Stomach (tissue), 9 donors: ENCODE results near the gene OSBPL1A. TPM values are rescaled to one million over a fixed set of nuclear protein-coding genes. Genes with fewer than 3 reads are reported as not detected.

ENCODE experiments used
- DNase-seq, 2 donors: peaks; one replicate each; pipeline versions ENCODE4 v3.0.0 to v3.0.0-alpha.2; 2013 to 2019
- H3K27ac ChIP-seq, 5 donors: fragments of 200-600 bp in 4 of 5; sonication (generic) in 4 of 5; one replicate each; pipeline ENCODE4 v1.5.1; 2013 to 2019; ENCODE audit warnings: mild to moderate bottlenecking in 1 of 5, moderate library complexity in 1 of 5
- H3K27me3 ChIP-seq, 3 donors: fragments of 200-600 bp; sonication (generic); one replicate each; pipeline ENCODE4 v1.5.1; 2017 to 2019; ENCODE audit warnings: mixed run types in 1 of 3
- H3K36me3 ChIP-seq, 4 donors: fragments of 200-600 bp; sonication (generic); 1 replicate in 3 of 4; 2 replicates in 1 of 4; pipeline ENCODE4 v1.5.1; 2016 to 2019
- H3K4me1 ChIP-seq, 4 donors: fragments of 200-600 bp; sonication (generic); one replicate each; pipeline ENCODE4 v1.5.1; 2016 to 2019
- H3K4me3 ChIP-seq, 4 donors: fragments of 200-600 bp; sonication (generic) in 3 of 4; one replicate each; pipeline ENCODE4 v1.5.1; 2016 to 2019; ENCODE audit warnings: mild to moderate bottlenecking in 1 of 4
- H3K9me3 ChIP-seq, 4 donors: fragments of 200-600 bp; sonication (generic); one replicate each; pipeline ENCODE4 v1.5.1; 2016 to 2019
- EP300 ChIP-seq: sonication (generic); formaldehyde crosslinking; IDR thresholded peaks from one replicate; pipeline ENCODE4 v1.6.1; 2017; ENCODE audit warnings: antibody characterized with exemption
- POLR2A ChIP-seq, 4 donors: fragments of 450-650 bp; IDR thresholded peaks; one replicate each; pipeline ENCODE4 v1.6.1; 2016; ENCODE audit warnings: antibody characterized with exemption in 4 of 4, control low read depth in 2 of 4, mild to moderate bottlenecking in 1 of 4, moderate library complexity in 1 of 4
- POLR2AphosphoS5 ChIP-seq, 3 donors: sonication (generic); formaldehyde crosslinking; IDR thresholded peaks; one replicate each; pipeline ENCODE4 v1.6.1; 2016; ENCODE audit warnings: antibody characterized with exemption in 3 of 3
- WGBS, 5 donors: extraction: QIAGEN DNeasy Blood & Tissue Kit in 3 of 5; methylation state at CpG; one replicate each; pipeline versions ENCODE4 v1.1.5 to v1.1.7; 2013 to 2018; 5-methylcytosine and 5-hydroxymethylcytosine counted together
- intact Hi-C: fragments of 100-400 bp; cut with DNase I; formaldehyde crosslinking; loops from one replicate; pipeline ENCODE4 v1.15.1; 2023; ENCODE audit warnings: low total_unique reads
- polyA plus RNA-seq, 3 donors: library from polyadenylated mRNA; stranded (reverse); fragments of 200-250 nt; gene quantifications; one replicate each; pipeline ENCODE4 v1.2.3, GENCODE V29; 2013
- small RNA-seq, 4 donors: library from RNA; depleted of rRNA; stranded (forward); fragments of <200 nt; gene quantifications; one replicate each; pipeline ENCODE3, GENCODE V24; 2016
- total RNA-seq, 5 donors: library from RNA; depleted of rRNA; stranded (reverse); fragments of >200 nt; gene quantifications; one replicate each; pipeline versions ENCODE4 v1.1.0 to v1.2.3, GENCODE V29; 2014 to 2016
- TF ChIP-seq, protein P1 (sequence below), 7 experiments: fragments of 450-650 bp in 4 of 7; fragments of 200-600 bp in 3 of 7; sonication (generic) in 3 of 7; IDR thresholded peaks; one replicate each; pipeline ENCODE4 v1.5.1; 2016 to 2019; ENCODE audit warnings: antibody characterized with exemption in 7 of 7, control low read depth in 2 of 7, mild to moderate bottlenecking in 1 of 7
- donor health status: healthy with polysubstance abuse.
- donor health status: Bipolar disorder and iron deficiency.
- donor health status: healthy.

Gene OSBPL1A
- total and polyA plus RNA-seq, 8 donors: 13.6 to 129 (median 38.8) TPM

DNA sequence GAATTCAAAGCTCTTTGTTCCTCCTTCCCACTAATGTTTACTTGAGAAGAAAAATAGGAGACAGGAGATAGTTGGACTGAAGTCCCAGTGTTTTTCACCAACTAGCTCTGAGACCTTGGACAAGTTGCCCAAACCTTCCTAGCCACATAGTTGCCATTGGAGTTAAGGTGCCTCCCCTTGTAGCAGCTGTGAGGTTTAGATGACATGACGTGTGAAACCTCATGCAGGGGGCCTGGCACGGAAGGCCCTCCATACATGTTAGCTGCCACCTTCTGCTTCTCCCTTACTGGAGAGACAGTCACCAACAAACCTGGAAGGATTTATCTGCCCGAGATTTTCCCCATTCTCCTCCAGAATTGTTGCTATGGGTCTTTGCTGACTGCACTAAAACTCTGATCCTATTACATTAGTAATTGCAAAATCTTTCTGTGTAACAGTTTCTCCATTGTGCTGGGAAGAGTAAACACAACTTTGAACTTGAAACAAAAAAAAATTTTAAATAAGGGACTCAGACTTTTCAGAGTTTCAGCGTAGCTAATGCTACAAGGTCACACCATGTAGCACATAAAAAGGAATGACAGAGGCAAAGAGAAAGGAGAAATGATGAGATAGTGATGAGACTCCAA lies 282.6 kb downstream of the OSBPL1A start:
- no peak for TF ChIP-seq EP300
- no peak for TF ChIP-seq POLR2AphosphoS5 (IDR thresholded peaks at IDR 0.05)
- TF ChIP-seq, protein P1, sequence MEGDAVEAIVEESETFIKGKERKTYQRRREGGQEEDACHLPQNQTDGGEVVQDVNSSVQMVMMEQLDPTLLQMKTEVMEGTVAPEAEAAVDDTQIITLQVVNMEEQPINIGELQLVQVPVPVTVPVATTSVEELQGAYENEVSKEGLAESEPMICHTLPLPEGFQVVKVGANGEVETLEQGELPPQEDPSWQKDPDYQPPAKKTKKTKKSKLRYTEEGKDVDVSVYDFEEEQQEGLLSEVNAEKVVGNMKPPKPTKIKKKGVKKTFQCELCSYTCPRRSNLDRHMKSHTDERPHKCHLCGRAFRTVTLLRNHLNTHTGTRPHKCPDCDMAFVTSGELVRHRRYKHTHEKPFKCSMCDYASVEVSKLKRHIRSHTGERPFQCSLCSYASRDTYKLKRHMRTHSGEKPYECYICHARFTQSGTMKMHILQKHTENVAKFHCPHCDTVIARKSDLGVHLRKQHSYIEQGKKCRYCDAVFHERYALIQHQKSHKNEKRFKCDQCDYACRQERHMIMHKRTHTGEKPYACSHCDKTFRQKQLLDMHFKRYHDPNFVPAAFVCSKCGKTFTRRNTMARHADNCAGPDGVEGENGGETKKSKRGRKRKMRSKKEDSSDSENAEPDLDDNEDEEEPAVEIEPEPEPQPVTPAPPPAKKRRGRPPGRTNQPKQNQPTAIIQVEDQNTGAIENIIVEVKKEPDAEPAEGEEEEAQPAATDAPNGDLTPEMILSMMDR (IDR thresholded peaks at IDR 0.05): no peak
- TF ChIP-seq POLR2A (IDR thresholded peaks at IDR 0.05): no peak
- Histone ChIP-seq H3K27ac (no peak overlapping the region), H3K4me1 (peaks cover 0 to 21% (median 5%) of the 10 kb centered on the region in 4 donors), H3K27me3 (no peaks in the 10 kb centered on the region), H3K36me3 (peaks cover 0 to 22% (median 20%) of the 10 kb centered on the region in 4 donors), H3K4me3 (no peak overlapping the region), H3K9me3 (no peaks in the 10 kb centered on the region)
- no peak for DNase-seq
- intact Hi-C loops: loop anchor here (10.0 kb wide), 1 partner anchor 180 kb away; no protein-coding TSS in a partner anchor
- 51 to 68% (median 55%) methylated on average over 4 of the region's 4 CpGs for WGBS, 5 donors

- Histone ChIP-seq H3K9me3 (no peaks in the 10 kb centered on the region), H3K4me1 (peaks cover 0 to 21% (median 2%) of the 10 kb centered on the region in 4 donors), H3K4me3 (no peak overlapping the region), H3K27ac (no peak overlapping the region), H3K36me3 (peaks cover 0 to 19% (median 18%) of the 10 kb centered on the region in 4 donors), H3K27me3 (no peaks in the 10 kb centered on the region)
- WGBS, 5 donors: 59 to 87% (median 79%) methylated on average over 14 to 15 of the region's 15 CpGs
- intact Hi-C loops: loop anchor here (10.0 kb wide), 1 partner anchor 178 kb away; no protein-coding TSS in a partner anchor
- TF ChIP-seq POLR2AphosphoS5 (IDR thresholded peaks at IDR 0.05): no peak
- peak in 1 of 2 donors; percentile 56 for DNase-seq
Measured at GRCh38 chr18:24112874-24113615, 284.6 kb downstream of the OSBPL1A start.

DNA sequence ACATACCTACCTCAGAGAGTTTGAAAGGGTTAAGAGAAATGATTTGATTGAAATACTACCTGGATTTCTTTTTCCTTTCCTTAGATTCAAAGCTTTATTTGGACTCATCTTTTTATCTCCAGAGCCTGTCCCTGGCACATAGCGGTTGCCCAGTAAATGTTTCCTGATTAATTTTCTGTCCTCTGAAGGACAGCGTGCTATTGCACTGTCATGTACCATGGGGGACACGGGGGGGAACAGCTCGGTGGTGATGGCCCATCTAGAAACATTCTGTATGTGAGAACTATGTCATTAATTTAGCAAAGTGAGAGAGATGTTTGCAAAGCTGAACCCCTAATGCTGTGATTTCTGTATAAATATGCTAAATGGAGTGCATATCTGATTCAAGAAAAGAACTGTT lies 285.2 kb downstream of the OSBPL1A start:
- 91 to 95% (median 92%) methylated on average over 4 of the region's 4 CpGs for WGBS, 5 donors
- TF ChIP-seq POLR2A (IDR thresholded peaks at IDR 0.05) (no peak), POLR2AphosphoS5 (IDR thresholded peaks at IDR 0.05) (no peak), EP300 (no peak)
- TF ChIP-seq, protein P1 (IDR thresholded peaks at IDR 0.05): no peak
- Histone ChIP-seq H3K36me3 (peaks cover 0 to 19% (median 17%) of the 10 kb centered on the region in 4 donors), H3K9me3 (no peaks in the 10 kb centered on the region), H3K4me1 (peaks cover 0 to 21% (median 2%) of the 10 kb centered on the region in 4 donors), H3K27me3 (no peaks in the 10 kb centered on the region), H3K27ac (no peak overlapping the region), H3K4me3 (no peak overlapping the region)
- DNase-seq: no peak
- intact Hi-C loops: loop anchor here (10.0 kb wide), 1 partner anchor 178 kb away; no protein-coding TSS in a partner anchor

Small RNA genes lying within 50 kb of the gene (small RNA-seq; reads per million reads assigned to genes)
- 0 to 0.53 (median 0.08) reads per million in 4 donors for gene MIR320C2
- 0 reads per million in 4 donors for gene RF00017
- 0 reads per million in 4 donors for gene RF00019
- 0.30 to 1.4 (median 0.93) reads per million in 4 donors for gene RNA5SP452
- 0 reads per million in 4 donors for gene RNU5A-6P
- gene RNU6-435P: 0 reads per million in 4 donors

Other genes starting within 250 kb of the OSBPL1A start
- 10 to 100 TPM in 3 of 5 donors, 1 to 10 TPM in 2; 4.6 to 33.0 (median 10.9) TPM for gene IMPACT, start 28.8 kb upstream of the OSBPL1A start, total RNA-seq
- 10 to 100 TPM; 10.7 to 18.9 (median 15.2) TPM for gene IMPACT, start 28.8 kb upstream of the OSBPL1A start, polyA plus RNA-seq
- gene HRH4, start 62.8 kb upstream of the OSBPL1A start, total RNA-seq: under 1 TPM in 1 of 5 donors, not detected in 4; 0.37 TPM
- gene HRH4, start 62.8 kb upstream of the OSBPL1A start, polyA plus RNA-seq: under 1 TPM in 1 of 3 donors, not detected in 2; 0.03 TPM